Measurements from ENCODE around the gene ACOX1. TPM values are rescaled to one million over a fixed set of nuclear protein-coding genes. Genes with fewer than 3 reads are reported as not detected.

ACOX1 gene
- total RNA-seq, 1 donor from 2014 or later = 75.2 TPM

DNA sequence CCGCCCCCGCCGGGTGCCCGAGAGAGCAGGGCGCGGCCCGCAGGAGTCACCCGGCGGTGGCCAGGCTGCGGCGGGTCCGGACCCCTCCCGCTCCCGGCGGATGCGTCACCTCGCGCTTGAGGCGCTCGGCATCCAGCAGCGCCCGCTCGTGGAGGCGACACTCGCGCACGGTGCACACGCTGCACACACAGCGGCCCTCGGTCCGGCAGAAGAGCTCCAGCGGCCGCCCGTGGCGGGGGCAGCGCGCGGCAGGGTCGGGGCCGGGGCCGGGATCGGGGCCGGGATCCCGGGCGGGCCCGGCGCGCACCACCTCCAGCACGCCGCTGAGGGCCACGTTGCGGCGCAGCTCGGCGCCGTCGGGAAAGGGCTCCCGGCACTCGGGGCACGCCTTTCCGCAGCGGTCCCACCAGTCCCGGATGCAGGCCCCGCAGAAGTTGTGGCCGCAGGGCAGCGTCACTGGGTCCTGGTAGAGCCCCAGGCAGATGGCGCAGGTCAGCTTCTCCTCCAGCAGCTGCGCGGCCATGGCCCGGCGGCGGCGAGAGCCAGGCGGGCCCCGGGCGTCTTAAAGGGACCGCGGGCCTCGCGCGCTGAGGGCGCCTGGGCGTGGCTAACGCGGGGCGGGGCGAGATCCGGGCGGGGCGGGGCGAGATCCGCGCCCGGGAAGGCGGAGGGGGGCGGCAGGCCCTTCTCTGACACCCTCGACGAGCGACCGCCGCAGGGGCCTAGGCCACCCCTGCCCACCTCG, 82.4 kb downstream of the ACOX1 start, which contains the start of gene TRIM65:
TSS of gene TRIM65 (minus strand) at position 537 of the 745 bp plus-strand sequence. CDS start at position 523, 14 bp downstream.
- peak; percentile 93 for DNase-seq
- H3K4me3 ChIP-seq = peak within 1 kb of the TSS; percentile 77
- intact Hi-C loops (cut with DNase I) = no loop called here
- TF ChIP-seq, protein P1, sequence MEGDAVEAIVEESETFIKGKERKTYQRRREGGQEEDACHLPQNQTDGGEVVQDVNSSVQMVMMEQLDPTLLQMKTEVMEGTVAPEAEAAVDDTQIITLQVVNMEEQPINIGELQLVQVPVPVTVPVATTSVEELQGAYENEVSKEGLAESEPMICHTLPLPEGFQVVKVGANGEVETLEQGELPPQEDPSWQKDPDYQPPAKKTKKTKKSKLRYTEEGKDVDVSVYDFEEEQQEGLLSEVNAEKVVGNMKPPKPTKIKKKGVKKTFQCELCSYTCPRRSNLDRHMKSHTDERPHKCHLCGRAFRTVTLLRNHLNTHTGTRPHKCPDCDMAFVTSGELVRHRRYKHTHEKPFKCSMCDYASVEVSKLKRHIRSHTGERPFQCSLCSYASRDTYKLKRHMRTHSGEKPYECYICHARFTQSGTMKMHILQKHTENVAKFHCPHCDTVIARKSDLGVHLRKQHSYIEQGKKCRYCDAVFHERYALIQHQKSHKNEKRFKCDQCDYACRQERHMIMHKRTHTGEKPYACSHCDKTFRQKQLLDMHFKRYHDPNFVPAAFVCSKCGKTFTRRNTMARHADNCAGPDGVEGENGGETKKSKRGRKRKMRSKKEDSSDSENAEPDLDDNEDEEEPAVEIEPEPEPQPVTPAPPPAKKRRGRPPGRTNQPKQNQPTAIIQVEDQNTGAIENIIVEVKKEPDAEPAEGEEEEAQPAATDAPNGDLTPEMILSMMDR (IDR thresholded peaks at IDR 0.05) = peak; percentile 24
- ATAC-seq = peak; percentile 89
- peaks cover 13% of the 10 kb centered on the region for H3K4me1 ChIP-seq
- no peaks in the 10 kb centered on the region for H3K9me3 ChIP-seq
- peaks cover 46% of the 10 kb centered on the region for H3K36me3 ChIP-seq
- peak within 1 kb of the TSS; percentile 95 for H3K27ac ChIP-seq
- H3K27me3 ChIP-seq = no peaks in the 10 kb centered on the region

DNA sequence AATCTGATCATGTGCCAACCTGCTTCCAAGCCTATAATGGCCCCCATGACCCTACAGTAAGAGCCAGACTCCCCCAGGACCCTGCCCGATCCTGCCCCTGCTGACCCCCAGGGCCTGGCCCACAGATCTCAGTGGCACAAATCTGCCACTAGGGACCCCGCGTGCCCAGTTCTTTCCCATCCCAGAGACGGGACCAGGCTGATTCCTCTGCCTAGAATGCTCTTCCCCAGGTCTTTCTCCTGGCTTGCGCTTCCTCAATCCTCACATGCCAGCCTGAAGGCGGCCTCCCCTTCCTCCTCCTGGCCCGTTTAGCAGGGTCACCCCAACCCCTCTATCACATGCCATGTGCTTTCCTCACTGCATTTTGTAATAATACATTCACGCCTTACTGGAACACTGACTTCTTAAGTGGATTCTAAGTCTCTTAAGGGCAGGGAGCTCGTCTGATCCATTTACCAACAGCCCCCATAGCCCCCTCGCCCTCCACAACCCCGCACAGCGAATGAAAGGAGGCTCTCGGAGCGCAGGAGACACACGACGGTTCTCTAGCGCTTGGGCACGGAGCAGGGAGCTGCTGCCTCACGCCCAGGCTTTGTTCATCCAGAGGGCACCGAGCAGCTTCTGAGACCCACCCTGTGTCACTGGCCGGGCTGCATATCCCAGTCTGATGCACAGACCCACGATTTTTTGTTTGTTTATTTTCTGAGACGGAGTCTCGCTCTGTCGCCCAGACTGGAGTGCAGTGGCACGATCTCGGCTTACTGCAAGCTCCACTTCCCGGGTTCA, 83.4 kb downstream of the ACOX1 start:
- peaks cover 44% of the 10 kb centered on the region for H3K36me3 ChIP-seq
- H3K27me3 ChIP-seq = no peaks in the 10 kb centered on the region
- TF ChIP-seq, protein P1 (IDR thresholded peaks at IDR 0.05) = peak; percentile 32
- no peaks in the 10 kb centered on the region for H3K9me3 ChIP-seq
- H3K27ac ChIP-seq = peak overlapping the region; percentile 95
- ATAC-seq (peak; percentile 1), DNase-seq (peak; percentile 69)
- intact Hi-C loops (cut with DNase I) = no loop called here
- peak overlapping the region; percentile 77 for H3K4me3 ChIP-seq
- peaks cover 13% of the 10 kb centered on the region for H3K4me1 ChIP-seq

DNA sequence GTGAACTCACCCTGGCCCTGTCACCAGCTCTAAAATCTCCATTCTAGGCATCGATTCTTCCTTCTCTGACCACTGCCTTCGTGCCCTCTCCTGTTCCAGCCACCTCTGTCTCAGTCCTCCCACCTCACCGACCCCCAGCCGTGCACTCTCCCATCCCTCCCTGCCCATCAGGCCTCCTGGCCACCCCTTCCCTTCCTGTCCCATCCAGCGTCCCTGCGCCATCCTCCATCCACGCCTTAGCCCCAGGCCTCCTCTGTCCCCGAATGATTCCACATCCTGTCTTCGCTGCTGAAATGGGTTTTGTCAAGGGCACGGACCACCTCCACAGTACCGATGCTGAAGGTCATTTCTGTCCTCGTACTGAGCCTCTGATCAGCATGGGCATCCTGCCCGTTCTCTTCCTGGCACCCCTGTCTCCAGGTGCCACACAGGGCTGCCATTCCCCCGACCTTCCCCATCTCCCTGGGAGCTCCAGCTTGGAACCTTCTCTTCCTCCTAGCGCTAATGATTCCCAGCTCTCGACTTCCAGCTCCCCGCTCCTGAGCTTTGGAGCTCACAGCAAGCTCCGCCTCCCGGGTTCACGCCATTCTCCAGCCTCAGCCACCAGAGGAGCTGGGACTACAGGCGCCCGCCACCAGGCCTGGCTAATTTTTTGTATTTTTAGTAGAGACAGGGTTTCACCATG, 84.8 kb downstream of the ACOX1 start:
- TF ChIP-seq, protein P1 (IDR thresholded peaks at IDR 0.05) = no peak
- DNase-seq (peak; percentile 64), ATAC-seq (no peak)
- H3K27ac ChIP-seq = no peak overlapping the region
- peaks cover 45% of the 10 kb centered on the region for H3K36me3 ChIP-seq
- intact Hi-C loops (cut with DNase I) = no loop called here
- no peaks in the 10 kb centered on the region for H3K27me3 ChIP-seq
- H3K4me3 ChIP-seq = no peak overlapping the region
- H3K9me3 ChIP-seq = no peaks in the 10 kb centered on the region
- peaks cover 13% of the 10 kb centered on the region for H3K4me1 ChIP-seq

DNA sequence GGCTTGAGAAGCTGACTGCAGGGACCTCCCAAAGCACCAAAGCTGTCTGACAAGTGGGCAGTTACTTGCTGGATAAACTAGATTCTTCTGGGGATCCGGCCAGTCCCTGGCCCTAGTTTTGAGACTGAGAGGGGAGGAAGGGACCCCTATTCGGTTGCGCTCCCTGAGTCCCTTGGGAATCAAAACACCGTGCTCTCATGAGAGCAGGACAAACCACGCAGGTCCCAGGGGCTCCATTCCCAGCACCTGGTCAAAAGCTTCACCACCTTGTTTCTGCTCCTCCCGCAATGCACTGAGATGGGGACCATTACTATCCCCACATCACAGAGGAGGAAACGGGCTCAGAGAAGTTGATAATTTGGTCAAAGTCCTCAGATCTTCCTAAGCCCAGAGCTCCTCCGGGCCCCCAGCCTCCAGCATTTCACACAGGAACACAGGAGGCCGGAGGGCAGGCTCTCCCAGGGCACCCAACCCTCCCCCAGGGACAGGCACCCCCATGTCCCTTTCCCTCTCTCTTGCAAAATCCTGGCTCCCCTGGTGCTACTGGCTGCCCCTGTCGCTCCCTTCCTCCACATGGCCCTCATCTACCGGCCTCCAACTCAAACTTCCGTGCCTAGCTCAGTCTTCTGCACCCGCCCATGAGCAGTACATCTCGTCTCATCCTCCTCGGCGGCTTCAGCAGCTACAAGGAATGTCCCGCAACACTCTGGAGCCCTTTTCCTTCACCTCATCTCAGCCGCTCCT, 85.5 kb downstream of the ACOX1 start:
- peaks cover 38% of the 10 kb centered on the region for H3K36me3 ChIP-seq
- TF ChIP-seq, protein P1 (IDR thresholded peaks at IDR 0.05) = no peak
- peaks cover 13% of the 10 kb centered on the region for H3K4me1 ChIP-seq
- ATAC-seq (no peak), DNase-seq (no peak)
- H3K9me3 ChIP-seq = no peaks in the 10 kb centered on the region
- no peak overlapping the region for H3K4me3 ChIP-seq
- H3K27me3 ChIP-seq = no peaks in the 10 kb centered on the region
- intact Hi-C loops (cut with DNase I) = no loop called here
- H3K27ac ChIP-seq = no peak overlapping the region

Measured in upper lobe of right lung (tissue), 1 donor.